ENCODE measurements around the gene CPA1. TPM values are rescaled to one million over a fixed set of nuclear protein-coding genes. Genes with fewer than 3 reads are reported as not detected.

CPA1 gene
- total RNA-seq, 1 experiment from 2014 or later = not detected

DNA sequence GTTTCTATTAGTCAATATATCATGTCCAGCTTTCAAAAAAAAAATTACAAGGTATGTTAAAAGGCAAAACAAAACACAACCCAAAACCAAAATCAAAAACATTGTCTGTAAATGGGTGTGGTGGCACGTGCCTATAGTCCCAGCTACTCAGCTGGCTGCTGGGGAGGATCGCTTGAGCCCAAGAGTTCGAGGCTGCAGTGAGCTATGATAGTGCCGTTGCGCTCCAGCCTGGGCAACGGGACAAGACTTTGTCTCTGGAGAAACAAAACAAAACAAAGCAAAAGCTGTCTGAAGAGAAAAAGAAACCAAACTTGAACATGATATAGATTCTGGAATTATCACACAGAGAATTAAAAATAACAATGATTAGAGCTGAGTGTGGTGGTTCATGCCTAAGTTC lies 46.0 kb upstream of the CPA1 start:
- Histone ChIP-seq H3K4me1 (ENCODE audit: insufficient read depth, low read length) (peaks cover 6% of the 10 kb centered on the region; the same call in 1 of the 2 replicates), H3K27ac (ENCODE audit: insufficient read length, low read depth, low read length) (no peak overlapping the region), H2BK12ac (ENCODE audit: insufficient read length, low read depth, low read length) (no peak overlapping the region), H2AFZ (ENCODE audit: low read length) (no peak overlapping the region), H2BK5ac (ENCODE audit: insufficient read length, low read length) (no peak overlapping the region), H2BK20ac (ENCODE audit: low read depth, low read length, poor library complexity, severe bottlenecking) (no peak overlapping the region), H4K5ac (ENCODE audit: insufficient read length, low read depth, low read length) (no peak overlapping the region), H3T11ph (ENCODE audit: low read length) (no peak overlapping the region), H3K79me2 (ENCODE audit: insufficient read depth, low read length) (no peaks in the 10 kb centered on the region), H4K8ac (replicated peaks; ENCODE audit: insufficient read length, low read depth, low read length) (no peak overlapping the region), H2BK120ac (ENCODE audit: low read depth, low read length, poor library complexity, severe bottlenecking) (no peak overlapping the region), H3K4ac (ENCODE audit: low read depth, low read length) (no peak overlapping the region), H3K23me2 (ENCODE audit: insufficient read length, low read depth, low read length, poor library complexity, severe bottlenecking) (no peaks in the 10 kb centered on the region), H4K20me1 (ENCODE audit: control insufficient read depth, insufficient read depth, insufficient read length) (no peaks in the 10 kb centered on the region), H3K9ac (ENCODE audit: extremely low read depth, insufficient read length, low read length) (no peak overlapping the region), H3K23ac (ENCODE audit: insufficient read length, low read depth, low read length) (no peak overlapping the region), H2BK15ac (ENCODE audit: low read depth, low read length) (no peak overlapping the region), H3K9me3 (ENCODE audit: control insufficient read depth, low read depth, low read length) (no peaks in the 10 kb centered on the region), H3K14ac (ENCODE audit: insufficient read depth, low read length) (no peak overlapping the region), H3K18ac (ENCODE audit: insufficient read length, low read depth, low read length) (no peak overlapping the region), H3K27me3 (ENCODE audit: insufficient read depth, low read length) (no peaks in the 10 kb centered on the region), H3K56ac (ENCODE audit: insufficient read length, low read depth, low read length) (no peak overlapping the region), H2AK5ac (ENCODE audit: insufficient read length, low read length) (no peak overlapping the region), H4K91ac (ENCODE audit: insufficient read length, low read depth, low read length) (no peak overlapping the region), H3K4me2 (ENCODE audit: insufficient read depth, insufficient read length, low read length) (no peak overlapping the region), H3K79me1 (ENCODE audit: insufficient read depth, low read depth, low read length, poor library complexity, severe bottlenecking) (no peaks in the 10 kb centered on the region)
- no peak for DNase-seq
- Mint-ChIP-seq H3K4me1 (peaks cover 16 to 21% of the 10 kb centered on the region in 2 experiments), H3K36me3 (ENCODE audit: insufficient read depth in 1 of 3, low read depth in 3 of 3) (no peaks in the 10 kb centered on the region), H3K27me3 (ENCODE audit: low read depth) (no peaks in the 10 kb centered on the region), H3K9me3 (no peaks in the 10 kb centered on the region), H3K27ac (no peak overlapping the region), H3K4me3 (no peak overlapping the region)
- TF ChIP-seq, protein P1, sequence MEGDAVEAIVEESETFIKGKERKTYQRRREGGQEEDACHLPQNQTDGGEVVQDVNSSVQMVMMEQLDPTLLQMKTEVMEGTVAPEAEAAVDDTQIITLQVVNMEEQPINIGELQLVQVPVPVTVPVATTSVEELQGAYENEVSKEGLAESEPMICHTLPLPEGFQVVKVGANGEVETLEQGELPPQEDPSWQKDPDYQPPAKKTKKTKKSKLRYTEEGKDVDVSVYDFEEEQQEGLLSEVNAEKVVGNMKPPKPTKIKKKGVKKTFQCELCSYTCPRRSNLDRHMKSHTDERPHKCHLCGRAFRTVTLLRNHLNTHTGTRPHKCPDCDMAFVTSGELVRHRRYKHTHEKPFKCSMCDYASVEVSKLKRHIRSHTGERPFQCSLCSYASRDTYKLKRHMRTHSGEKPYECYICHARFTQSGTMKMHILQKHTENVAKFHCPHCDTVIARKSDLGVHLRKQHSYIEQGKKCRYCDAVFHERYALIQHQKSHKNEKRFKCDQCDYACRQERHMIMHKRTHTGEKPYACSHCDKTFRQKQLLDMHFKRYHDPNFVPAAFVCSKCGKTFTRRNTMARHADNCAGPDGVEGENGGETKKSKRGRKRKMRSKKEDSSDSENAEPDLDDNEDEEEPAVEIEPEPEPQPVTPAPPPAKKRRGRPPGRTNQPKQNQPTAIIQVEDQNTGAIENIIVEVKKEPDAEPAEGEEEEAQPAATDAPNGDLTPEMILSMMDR (conservative IDR thresholded peaks at IDR 0.05) = no peak
- no CpG with 5 or more reads among the region's 6 CpGs for WGBS (ENCODE audit: extremely low coverage, insufficient read length, low lambda C conversion rate)
